ENCODE measurements around the gene GALNT9.

Gene GALNT9

DNA sequence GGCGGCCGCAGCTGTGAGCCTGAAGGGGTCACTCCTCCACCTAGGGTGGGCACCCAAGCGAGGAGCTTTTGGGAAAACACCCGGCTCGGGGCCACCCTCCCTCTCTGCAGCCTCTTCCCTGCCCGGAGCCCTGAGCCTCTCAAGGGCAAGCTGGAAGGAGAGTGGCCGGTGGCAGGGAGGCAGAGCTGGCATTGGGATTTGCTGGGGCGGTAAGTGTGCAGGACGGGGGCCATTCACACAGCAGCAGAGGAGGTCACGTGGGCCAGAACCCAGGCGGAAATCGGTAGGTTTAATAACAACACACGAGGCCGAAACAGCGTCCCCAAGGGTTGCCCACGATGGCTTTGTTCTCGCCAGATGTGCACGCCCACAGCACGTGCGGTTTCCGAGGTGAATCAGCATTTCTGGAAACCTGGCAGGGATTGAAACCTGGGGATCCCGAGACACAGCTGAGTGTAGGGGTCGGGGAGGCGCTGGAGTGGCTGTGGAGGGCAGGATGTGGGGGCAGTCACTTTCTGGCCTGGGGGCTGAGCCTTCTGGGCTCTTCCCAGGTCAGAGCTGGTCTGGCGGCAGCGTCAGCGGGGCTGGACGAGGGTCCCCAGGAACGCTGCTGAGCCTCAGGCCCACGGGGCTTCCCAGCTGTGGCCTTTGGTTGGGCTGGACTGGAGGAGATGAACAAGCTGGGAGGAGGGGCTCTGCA, 161.6 kb downstream of the GALNT9 start:
- no peak for DNase-seq (ENCODE audit: low spot score)

DNA sequence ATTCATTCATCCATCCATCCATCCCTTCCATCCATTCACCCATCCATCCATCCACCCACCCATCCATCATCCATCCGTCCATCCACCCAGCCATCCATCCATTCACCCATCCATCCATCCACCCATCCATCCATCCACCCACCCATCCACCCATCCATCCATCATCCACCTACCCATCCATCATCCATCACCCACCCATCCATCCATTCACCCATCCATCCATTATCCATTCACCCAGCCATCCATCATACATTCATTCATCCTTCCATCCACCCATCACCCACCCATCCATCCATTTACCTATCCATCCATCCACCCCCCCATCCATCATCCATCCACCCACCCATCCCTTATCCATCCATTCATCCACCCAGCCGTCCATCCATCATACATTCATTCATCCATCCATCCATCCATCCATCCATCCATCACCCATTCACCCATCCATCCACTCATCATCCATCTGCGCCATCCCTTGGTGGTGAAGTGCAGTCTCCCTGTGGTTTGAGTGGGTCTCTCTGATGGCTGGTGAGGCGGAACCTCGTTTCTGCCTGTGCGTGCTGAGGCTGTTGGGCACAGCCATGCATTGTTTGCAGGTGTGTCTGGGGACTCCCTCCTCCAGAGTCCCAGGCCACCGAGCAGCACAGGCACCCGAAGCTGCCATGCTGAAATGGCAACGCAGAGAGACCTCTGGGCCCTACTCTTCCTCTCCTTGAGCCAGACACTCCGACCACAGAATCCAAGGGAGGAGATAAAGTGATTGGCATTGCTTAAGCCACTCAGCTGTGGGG, 162.4 kb downstream of the GALNT9 start:
- no peak for DNase-seq (ENCODE audit: low spot score)

DNA sequence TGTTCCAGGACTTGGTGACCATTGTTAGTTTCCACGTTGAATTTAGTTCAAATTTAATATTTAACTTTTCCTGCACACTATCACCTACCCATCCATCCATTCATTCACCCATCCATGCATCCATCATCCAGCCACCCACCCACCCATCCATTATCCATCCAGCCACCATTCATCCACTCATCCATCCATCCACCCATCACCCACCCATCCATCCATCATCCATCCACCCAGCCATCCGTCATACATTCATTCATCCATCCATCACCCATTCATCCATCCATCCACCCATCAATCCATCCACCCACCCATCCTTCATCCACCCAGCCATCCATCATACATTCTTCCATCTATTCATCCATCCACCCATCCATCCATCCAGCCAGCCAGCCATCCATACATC, 163.3 kb downstream of the GALNT9 start:
- no peak for DNase-seq (ENCODE audit: low spot score)

DNA sequence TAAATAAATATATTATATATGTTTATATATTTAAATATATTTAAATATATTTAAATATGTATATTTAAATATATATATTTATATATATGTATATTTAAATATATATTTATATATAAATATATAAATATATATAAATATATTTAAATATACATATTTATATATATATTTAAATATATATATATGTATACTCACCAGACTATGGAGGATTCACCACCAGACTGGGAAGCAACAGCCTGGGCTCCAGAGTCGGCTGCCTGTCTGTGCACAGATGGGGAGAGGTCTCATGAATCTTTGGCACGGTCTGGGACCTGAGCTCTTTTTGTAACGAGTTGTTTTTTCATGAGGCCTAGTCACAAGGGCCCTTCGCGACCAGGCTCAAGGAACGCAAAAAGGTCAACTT, 163.8 kb downstream of the GALNT9 start:
- no peak for DNase-seq (ENCODE audit: low spot score)

DNA sequence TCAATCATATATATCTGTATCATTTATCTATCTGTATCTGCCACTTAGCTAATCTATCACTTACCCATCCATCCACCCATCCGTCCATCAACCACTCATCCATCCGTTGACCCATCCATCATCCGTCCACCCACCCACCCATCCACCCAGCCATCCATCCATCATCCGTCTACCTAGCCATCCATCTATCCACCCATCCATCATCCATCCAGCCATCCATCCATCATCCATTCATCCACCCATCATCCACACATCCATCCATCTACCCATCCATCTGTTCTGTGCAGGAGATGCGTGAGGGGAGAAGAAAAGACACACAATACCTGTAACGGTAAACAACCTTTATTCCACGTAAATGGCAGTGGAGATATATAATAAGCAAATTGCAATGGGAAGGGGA, 165.0 kb downstream of the GALNT9 start:
- DNase-seq (ENCODE audit: low spot score): no peak

DNA sequence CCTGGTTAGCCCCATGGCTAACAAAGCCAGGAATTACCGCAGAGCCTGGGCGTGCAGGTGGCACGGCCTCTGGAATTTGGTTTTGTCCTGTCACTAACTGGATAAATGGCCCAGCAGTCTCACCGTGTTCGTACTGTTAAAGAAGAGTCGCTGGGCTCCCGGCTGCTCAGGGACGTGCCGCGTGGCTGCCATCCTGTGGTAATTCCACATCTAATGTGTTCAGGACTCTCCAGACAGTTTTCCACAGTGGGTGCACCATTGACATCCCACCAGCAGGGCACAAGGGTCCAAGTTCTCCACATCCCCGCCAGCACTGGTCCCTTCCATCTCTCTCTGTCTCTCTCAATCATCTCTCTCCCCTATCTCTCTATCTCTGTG, 165.5 kb downstream of the GALNT9 start:
- DNase-seq (ENCODE audit: low spot score): no peak

DNA sequence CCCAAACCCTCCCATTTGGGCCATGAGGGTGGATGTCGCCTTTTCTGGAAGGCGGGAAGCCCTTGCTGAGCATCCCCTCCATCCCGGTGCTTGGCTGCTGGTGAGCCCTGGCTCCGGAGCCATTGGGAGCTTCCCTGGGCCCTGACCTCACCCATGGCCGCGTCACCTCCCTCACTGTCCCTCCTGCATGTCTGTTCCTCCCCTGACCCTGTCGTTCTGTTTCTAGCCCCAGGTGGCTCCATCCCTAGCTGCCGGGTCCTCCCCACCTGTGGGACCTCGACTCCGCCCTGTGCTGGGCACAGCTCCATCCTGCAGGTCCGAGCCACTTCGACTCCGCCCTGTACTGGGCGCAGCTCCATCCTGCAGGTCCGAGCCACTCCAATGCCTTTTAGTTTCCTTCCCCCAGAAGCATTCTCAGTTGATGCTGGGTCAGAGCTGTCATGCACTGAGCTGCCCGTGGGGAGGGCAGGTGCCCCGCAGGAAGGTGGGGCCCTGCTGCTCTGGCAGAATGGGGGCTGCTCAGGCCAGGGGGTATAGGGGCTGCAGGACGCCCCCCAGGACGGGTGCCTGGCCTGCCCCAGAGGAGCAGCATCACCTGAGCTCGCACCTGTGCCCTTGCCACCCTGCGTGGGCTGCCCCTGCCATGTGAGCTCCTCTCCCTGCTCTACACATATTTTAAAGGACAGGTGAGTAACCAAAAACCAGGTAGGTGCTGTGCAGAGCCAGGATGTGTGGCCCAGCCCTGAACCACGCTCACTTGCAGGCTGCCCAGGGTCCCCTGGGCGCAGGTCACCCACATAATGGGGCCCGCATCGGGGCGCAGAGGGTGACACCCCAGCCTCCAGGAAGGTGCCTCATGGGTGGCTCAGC, 166.1 kb downstream of the GALNT9 start:
- no peak for DNase-seq (ENCODE audit: low spot score)

DNA sequence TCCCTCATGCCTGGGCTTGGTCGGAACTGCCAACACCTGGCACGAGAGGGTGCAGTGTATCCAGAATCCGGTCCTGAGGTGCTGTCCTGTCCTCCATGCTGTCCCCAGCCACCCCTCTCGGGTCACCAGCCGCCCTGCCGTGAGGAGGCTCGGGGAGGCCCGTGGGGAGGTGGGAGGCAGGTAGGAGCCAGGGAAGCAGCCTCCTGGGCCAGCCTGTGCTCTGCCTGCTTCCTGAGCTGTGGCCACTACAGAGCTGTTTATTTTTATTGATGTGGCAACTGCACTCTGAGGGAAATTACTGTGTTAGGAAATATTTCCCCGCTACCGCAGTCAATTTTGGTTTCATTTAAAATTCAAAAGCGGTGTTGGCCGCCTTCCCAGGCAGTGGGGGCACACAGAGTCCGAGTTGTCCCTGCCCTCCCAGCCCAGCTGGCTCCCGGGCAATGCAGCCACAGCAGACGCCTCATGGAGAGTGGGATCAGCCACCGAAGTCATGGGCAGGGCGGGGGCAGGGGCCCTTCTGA, 166.8 kb downstream of the GALNT9 start:
- DNase-seq (ENCODE audit: low spot score): no peak

DNA sequence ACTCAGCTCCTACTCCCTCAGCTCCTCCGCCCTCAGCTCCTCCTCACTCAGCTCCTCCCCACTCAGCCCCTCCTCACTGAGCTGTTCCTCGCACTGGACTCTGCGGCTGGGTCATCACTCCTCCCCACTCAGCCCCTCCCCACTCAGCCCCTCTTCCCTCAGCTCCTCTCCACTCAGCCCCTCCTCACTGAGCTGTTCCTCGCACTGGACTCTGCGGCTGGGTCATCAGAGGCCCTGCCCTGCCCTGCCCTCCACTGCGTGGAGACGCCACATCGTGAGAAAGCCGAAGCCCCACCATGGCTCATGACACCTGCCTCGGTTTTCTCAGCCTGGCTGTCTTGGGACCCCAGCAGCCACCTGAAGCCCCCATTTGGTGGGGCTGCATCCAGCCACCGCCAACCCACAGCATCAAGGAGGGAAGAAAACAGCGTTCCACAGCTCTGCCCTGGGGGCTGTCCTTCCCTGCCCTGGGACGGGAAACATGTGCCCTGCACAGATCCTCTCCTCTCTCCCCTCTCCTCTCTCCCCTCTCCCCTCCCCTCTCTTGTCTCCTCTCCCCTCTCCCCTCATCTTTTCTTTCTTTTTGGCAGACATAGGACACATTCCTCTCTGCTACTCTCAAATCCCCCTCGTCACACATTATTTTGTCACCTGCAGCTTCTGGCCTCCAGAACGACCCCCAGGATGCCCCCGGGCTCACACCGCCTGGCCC, 167.4 kb downstream of the GALNT9 start:
- DNase-seq (ENCODE audit: low spot score): no peak

DNA sequence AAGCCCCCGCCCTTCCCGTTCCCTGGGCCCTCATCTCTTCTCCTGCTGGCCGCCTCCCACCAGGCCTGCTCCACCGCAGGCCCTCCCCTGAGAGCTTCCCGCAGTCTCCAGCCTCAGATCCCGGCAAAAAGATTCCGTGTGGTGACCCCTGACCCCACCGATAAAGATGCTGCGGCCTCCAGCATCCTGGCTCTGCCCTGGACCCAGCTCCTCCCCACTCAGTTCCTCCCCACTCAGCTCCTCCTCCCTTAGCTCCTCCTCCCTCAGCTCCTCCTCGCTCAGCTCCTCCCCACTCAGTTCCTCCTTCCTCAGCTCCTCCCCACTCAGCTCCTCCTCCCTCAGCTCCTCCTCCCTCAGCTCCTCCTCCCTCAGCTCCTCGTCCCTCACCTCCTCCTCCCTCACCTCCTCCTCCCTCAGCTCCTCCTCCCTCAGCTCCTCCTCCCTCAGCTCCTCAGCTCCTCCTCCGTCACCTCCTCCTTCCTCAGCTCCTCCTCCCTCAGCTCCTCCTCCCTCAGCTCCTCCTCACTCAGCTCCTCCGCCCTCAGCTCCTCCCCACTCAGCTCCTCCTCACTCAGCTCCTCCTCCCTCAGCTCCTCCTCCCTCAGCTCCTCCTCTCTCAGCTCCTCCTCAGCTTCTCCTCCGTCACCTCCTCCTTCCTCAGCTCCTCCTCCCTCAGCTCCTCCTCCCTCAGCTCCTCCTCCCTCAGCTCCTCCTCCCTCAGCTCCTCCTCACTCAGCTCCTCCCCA, 168.2 kb downstream of the GALNT9 start:
- DNase-seq (ENCODE audit: low spot score): peak; percentile 47

DNA sequence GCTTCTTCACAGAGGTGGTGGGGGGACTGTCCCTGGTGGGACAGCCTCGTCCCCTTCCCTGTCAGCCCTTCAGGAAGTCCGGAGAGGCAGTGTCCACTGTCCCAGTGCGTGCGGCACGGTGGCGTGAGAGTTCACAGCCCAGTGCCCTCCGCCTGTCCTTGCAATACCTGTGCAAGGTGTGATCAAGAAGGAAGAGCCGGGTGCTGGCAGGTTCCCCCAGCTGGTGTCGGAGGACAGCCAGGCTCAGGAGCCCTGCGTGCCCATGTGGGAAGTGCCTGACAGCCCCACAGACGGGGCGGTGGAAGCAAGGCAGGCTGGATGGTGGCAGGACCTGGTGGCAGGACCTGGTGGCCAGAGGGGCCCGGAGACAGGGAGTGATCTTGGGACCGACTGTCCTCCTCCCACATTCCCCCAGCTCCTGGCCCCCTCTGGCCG, 168.8 kb downstream of the GALNT9 start:
- DNase-seq (ENCODE audit: low spot score): no peak

DNA sequence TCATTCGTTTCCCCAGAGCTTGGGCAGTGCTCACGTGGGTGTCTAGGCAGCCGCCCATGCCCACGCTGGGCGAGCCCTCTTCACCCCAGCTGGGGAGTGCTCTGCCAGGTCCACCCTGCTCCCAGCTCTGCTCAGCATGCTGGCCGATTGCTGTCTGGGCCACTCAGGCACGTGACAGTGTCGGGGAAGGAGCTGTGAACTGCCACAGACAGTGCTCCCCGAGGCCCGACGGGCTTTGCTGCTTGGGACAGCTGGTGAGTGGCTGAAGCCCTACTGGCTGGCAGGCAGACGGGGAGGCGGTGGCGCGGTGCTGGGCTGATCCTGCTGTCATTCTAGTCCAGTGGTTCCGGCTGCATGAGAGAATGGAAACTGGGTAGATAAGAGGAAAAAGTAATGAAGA, 169.4 kb downstream of the GALNT9 start:
- no peak for DNase-seq (ENCODE audit: low spot score)

DNA sequence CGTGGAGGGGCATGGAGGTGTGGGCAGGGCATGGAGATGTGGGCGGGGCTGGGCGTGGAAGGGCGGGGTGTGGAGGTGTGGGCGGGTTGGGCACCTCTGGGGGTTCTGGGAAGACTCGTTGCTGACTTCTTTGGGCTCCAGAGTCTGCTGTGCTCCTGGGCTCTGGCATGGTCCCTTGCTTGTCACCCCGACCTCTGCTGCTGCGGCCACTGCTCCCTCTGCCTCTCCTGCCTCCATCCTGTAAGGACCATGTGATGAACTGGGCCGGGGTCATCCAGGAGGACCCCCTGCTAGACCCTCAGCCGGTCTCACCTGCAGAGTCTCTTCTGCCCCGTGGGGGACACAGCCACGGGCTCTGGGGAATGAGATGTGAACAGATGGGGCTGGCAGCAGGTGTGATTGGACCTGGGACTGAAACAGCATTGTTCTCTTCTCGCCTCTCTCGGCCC, 169.8 kb downstream of the GALNT9 start:
- DNase-seq (ENCODE audit: low spot score): no peak

DNA sequence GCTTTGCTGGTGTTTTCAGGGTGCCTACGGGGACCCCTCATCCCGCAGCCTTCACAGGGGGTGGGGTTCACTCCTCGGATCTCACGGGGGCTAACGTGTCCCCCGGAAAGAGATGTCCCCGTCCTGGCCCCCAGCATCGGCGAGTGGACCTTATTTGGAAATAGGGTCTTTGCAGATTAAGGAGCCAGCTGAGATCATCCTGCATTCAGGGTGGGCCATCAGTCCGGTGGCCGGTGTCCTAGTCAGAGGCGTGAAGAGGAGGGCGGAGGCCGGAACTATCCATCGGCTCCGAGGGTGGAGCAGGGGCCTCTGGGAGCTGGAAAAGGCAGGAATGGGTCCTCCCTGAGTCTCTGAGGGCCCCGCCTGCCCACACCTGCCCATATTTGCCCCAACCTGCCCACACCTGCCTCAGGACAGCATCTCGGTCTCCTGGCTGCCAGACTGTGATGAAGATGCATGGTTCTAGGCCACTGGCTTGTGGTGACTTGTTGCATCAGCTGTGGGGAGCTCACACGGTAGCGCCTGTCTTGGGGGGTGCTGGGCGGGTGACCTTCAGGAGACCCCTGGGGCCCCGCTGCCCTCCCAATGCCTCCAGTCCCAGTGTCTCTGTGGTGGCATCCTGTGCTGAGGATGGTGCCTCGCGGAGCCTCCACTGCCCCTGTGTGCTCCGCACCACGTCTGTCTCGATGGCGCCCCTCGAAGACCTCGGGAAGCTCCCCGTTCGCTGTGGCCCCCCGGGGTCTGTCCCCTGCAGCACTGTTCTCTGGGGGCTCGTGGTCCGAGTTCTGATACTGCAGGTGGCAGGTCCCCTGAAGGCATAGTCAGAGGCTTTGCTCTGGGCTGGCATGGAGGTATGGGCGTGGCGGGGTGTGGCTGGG, 170.5 kb downstream of the GALNT9 start:
- DNase-seq (ENCODE audit: low spot score): no peak

DNA sequence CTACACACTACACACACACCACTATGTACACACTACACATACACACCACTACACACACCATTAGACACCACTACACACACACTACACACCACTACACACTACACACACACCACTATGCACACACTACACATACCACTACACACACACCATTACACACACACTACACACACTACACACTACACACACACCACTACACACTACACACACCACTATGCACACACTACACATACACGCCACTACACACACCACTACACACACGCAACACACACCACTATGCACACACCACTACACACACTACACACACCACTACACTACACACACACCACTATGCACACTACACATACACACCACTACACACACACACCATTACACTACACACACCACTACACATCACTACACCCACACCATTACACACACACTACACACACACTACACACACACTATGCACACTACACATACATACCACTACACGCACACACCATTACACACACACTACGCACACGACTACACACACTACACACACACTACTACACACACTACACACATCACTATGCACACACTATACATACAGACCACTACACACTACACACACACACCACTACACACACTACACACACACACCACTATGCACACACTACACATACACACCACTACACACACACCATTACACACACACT, 171.5 kb downstream of the GALNT9 start:
- DNase-seq (ENCODE audit: low spot score): no peak

DNA sequence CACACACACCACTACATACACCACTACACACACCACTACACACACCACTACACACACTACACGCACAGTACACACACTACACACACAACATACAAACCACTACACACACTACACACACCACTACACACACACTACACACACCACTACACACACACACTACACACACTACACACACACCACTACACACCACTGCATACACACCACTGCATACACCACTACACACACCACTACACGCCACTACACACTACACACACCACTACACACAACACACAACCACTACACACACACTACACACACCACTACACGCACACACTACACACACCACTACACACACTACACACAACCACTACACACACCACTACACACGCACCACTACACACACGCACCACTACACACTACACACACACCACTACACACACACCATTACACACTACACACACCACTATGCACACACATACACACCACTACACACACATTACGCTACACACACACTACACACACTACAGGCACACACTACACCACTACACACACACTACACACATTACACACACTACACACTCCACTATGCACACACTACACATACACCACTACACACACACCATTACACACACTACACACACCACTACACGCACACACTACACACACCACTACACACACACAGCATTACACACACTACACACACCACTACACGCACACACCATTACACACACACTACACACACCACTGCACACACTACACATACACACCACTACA, 172.6 kb downstream of the GALNT9 start:
- DNase-seq (ENCODE audit: low spot score): no peak

DNA sequence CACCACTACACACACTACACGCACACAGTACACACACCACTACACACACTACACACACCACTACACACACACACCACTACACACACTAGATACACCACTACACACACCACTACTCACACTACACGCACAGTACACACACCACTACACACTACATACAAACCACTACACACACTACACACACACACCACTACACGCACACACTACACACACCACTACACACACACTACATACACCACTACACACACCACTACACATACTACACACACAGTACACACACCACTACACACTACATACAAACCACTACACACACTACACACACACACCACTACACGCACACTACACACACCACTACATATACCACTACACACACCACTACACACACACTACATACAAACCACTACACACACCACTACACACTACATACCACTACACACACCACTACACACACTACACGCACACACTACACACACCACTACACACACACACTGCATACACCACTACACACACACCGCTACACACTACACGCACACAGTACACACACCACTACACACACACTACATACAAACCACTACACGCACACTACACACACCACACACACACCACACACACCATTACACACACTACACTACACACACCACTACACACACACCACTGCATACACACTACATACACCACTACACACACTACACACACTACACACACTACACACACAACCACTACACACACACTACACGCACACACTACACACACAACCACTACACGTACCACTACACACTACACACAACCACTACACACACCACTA, 173.4 kb downstream of the GALNT9 start:
- no peak for DNase-seq (ENCODE audit: low spot score)
